Stimulated activated naive CD4-positive, alpha-beta T cell (primary cell): ENCODE measurements around the gene EXO1.

Source experiments
- DNase-seq, 6 experiments: peaks; one replicate each; lab custom pipeline; 2025; lab: John Stamatoyannopoulos, UW

EXO1 gene

DNA sequence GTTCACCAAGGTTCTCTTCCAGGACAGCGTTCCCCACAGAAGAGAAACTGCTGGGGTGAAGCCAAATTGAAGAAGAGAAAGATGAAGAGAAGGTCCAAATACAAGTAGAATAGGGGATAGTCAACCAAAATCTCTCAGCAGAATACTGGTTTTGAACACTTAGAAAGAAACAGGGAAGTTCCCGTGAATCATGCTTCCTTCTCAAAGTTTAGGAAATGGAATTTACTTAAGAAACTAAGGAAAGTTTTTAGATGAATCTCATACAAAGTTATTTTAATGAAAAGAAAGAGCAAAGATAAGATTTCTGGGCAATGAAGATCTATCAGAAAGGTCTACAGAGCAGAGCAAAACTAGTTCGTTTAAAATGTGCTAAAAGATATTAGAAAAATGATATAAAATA, 43.3 kb downstream of the EXO1 start:
- DNase-seq: no peak

DNA sequence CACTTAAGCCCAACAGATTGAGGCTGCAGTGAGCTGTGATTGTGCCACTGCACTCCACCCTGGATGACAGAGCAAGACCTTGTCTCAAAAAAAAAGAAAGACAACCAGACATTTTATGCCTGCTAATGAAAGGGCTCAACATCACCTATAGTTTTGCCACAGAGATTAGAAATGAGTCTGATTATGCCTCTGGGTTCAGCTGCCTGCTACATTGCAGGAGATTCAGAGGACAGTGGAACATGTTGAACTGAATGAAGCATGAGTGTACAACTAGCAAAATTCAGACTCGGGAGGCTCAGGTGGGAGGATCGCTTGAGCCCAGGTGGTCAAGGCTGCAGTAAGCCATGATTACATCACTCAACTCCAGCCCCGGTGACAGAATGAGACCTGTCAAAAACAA, 46.0 kb downstream of the EXO1 start:
- no peak for DNase-seq

DNA sequence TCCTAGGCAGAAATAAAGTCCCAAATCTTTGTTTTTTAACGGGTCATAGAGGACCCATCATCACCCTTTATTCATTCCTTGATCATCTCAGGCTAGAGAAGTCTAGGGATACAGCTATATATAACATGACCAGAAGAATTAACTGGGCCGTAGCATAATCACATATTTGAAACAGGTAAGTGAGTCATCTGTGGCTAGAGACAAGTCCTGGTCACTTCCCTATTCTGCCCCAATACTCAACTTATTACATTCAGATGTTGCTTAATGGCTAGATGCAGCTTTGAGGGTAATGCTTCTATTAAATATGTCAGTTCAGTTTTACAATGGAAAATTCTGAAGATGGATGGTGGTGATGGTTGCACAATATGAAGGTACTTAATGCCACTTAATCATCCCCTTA, 47.0 kb downstream of the EXO1 start:
- no peak for DNase-seq

DNA sequence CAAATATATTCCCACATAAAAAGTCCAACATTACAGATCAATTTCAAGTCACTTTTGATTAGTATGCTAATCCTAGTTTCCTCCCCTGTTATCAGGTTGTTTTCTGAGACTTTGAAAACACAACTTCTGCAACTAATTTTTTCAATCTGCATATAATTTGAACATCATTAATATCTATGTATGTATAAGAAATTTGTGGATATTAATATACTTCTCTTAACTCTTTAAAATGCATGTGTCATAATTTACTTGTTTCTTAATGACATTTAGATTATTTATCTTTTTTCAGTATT, 48.6 kb downstream of the EXO1 start:
- no peak for DNase-seq

DNA sequence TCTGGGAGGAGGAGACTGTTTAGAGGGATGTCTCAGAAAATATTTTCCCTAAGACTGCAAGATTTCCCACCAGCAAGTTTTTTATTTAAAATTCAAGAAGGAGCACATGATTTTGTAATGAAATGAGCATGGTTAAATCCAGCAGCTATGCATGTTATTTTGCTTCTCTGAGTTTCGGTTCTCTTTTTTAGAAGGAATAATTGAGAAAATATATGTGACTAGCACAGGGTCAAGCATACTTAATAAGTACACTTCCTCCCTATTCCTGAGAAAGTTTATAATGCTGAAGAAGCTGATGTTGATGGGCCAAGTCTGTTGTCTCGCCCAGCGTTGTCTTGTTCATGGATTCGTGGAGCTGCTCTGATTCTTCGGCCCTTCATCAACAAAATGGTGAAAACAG, 51.2 kb downstream of the EXO1 start:
- DNase-seq: no peak

DNA sequence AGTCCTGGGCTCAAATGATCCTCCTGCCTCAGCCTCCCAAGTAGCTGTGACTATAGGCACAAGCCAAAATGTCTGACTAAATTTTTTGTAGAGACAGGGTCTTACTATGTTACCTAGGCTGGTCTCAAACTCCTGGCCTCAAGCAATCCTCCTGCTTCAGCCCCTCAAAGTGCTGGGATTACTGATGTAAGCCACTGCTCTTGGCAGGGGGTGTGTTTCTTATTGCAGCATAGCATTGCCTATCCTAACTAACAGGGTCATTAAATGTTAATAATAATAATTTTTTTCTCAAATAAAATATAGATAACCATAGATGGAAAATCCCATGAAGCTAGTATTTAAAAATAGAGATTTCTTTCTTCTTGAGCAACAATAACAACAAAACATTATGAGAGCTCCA, 52.4 kb downstream of the EXO1 start:
- no peak for DNase-seq

DNA sequence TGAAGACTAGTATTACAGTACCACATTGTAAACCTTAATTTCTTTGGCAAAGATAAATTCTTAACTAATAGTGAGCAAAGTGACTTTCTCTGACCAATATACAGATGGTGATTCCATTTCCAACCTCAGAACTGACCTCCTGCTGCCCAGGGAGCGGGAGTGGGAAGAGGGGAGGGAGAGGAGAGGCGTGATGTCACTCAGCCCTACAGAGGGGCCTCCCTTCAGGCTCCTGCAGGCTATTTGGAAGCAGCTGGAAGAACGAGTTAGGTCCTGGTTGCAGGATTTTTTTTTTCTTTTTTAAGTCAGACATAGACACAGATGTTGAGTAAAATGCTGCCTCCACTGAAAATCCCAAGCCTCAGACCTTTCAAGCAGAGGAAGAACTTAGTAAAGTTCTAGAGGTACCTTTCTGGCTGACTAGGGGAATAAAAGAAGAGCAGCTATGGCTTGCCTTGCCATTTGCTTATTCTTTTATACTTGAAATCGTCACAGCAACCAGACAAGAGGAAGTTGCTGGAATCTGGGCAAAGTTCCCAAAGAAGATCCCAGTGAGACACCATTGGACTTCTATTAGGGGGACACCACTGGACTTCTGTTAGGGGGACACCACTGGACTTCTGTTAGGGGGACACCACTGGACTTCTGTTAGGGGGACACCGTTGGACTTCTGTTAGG, 54.5 kb downstream of the EXO1 start:
- DNase-seq: no peak

DNA sequence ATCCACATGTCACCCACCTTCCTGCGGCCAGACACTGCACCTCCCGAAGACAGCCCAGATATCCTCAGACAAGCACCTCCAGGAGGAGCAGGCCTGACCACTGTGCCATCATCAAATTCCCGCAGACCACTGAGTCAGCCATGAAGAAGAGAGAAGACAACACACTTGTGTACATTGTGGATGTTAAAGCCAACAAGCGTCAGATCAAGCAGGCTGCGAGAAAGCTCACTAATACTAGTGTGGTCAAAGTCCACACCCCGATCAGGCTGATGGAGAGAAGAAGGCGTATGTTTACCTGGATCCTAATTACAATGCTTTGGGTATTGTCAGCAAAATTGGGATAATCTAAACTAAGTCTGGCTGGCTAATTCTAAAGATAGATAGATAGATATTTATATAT, 68.2 kb downstream of the EXO1 start:
- DNase-seq: no peak

DNA sequence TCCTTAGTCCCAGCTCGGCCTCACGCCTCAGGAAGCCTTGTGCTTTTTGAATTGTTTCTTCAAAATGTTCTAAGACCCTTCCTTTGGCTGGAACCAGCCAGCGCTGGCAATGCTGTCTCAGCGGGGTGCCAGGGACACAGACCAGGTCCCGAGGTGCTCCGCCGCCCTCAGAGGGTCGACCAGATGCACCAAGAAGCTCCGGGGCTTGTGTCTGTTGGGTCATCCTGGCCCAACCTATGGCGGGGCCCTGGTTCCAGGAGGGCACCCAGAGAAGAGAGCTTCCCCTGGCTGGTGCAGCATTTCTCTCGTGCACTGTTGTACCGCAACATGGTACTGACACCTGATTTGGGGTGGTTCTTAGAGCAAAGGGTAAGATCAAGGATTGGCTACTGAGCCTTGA, 69.5 kb downstream of the EXO1 start:
- DNase-seq: no peak

DNA sequence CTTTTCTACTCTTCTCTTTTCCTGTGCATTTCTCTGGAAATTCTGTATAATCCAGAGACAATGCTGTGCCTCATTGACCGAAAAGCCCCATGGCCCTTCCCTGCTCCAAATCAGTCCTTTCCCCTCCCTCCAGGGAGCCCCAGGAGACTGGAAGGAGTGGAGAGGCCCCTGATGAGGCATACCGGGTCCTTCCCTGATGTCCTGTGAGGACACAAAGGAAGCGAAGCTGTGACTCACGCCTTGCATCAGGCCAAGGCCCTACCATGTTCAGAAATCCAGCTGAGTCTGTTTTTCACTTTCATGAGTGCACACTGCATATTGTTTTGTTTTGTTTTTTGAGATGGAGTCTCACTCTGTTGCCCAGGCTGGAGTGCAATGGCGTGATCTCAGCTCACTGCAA, 70.9 kb downstream of the EXO1 start:
- DNase-seq: no peak

DNA sequence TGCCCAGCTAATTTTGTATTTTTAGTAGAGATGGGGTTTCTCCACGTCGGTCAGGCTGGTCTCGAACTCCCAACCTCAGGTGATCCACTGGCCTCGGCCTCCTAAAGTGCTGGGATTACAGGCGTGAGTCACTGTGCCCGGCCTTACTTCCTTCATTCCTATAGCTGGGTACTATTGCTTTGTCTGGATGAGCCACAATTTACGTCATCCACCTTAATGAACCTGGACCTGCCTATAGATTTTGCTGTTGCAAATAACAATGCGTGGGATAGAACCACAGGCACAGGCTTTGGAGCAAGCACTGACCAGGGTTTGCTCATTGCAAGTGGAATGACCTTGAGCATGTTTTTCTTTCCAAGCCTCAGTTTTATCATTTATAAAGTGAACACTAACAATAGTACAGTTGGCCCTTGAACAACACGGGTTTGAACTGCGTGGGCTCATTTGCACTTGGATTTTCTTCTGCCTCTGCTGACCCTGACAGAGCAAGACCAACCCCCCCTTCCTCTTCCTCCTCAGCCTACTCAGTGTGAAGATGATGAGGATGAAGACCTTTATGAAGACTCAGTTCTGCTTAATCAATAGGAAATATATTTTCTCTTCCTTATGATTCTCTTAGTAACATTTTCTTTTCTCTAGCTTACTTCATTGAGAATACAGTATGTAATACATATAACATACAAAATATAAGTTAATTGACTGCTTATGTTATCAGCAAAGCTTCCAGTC, 76.2 kb downstream of the EXO1 start:
- no peak for DNase-seq

DNA sequence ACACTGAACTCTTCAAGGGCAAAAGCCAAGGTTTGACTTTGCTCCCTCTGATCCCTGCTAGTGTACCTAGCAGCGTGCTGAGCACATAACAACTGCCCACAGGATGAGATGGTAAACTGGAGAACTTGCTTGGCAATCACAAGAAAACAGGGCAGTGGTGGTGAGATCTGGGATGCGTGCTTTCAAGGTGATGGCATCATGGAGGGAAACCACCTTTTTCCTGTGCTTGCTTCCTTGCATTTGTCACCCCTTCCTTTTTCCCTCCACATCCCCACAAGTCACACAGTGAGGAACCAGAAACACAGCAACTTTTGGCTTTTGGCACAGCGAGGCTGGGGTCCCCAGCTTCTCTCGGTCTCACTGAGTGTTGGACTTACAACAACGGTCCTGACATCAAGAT, 78.1 kb downstream of the EXO1 start:
- no peak for DNase-seq

DNA sequence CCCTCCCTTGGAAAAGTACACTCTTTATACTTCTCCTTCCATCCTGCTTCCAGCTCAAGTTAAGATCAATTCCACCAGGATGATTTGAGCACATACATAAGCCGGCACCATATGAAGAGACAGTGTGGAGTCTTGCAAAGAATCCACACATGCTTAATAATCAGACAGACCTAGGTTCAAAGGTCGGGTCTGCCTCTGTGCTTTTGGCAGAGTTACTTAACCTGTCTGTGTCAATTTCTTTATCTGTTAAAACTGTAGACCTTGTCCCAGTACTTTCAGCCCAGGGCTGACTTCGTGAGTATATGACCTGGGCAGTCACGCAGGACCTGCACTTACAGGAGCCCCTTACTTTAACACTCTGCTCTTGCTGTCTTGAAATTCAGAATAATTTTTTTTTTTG, 79.3 kb downstream of the EXO1 start:
- DNase-seq: no peak

DNA sequence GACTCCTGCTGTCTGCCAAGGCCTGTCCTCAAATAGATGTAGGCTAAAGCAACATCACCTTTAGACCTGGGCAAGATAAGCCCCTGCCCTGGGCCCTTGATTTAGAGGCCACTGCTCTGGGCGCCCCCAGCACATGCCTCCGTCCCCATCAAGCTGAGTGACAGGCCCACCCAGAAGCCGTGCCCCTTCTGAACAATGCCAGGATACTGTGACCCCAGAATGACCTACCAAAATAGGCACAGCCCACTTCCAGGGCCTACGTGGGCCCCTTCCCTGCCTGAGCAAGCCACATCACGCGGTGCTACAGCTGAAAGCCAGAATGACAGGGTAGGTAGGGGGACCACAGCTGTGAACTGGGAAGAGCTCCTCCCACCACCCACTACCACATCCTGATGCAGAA, 84.8 kb downstream of the EXO1 start:
- DNase-seq: no peak

DNA sequence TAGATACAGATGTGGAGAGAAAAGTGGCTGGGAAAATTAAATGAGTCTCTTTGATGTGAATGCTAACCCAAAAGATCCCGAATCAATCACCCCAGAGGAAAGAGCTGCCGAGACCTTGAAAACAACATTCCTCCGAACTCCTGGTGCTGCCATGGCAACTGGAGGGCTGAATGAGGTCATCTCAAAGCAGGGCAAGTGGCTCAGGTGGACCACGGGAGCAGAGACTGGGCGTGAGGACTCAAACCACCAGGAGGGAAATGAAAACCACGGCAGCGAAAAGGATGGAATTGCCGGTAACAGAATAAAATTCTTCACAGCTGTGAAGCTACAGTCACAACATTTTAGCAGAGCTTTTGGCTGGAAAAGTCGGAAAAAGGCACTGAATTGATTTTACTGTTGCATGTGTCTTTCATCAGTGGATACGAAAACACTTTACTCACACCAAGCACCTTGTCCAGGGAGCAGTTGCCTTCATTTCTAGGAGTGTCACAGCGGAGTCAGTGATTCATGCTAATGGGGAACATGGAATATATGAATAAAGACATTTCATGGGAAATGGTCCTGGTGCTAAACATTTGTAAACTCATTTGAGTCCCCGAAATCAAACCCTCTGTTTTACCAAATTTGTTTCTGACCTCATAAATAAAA, 86.3 kb downstream of the EXO1 start:
- DNase-seq: no peak

DNA sequence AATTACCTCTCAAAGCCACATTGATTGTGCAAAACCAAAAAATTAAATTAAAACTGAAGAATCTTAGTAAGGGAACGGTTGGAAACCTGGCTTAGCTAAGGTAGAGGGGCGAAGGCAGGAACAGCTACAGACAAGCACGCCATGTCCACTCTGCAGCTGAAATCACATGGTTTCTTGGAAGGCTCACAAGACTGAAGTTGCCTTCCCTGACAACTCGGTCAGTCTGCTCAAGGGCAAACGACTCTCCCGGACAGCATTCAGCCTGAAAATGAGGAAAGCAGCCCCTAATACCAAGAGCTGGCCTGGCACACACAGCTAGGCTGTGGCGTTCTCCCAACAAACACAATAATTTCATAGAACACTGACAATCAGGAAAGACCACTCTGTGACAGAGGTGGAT, 86.9 kb downstream of the EXO1 start:
- DNase-seq: no peak
